Testis (tissue), 2 donors: ENCODE results near the gene RAD23A.

Experiments used
- POLR2A ChIP-seq: fragments of 450-650 bp; IDR thresholded peaks from one replicate; pipeline ENCODE4 v1.6.1; 2017; ENCODE audit warnings: antibody characterized with exemption, mild to moderate bottlenecking, moderate library complexity
- TF ChIP-seq, protein P1 (sequence below), 3 experiments: fragments of 450-650 bp in 2 of 3; fragments of 200-600 bp in 1 of 3; sonication (generic) in 1 of 3; IDR thresholded peaks; one replicate each; pipeline ENCODE4 v1.5.1; 2016 to 2019; ENCODE audit warnings: antibody characterized with exemption in 3 of 3, mild to moderate bottlenecking in 2 of 3, moderate library complexity in 1 of 3

DNA sequence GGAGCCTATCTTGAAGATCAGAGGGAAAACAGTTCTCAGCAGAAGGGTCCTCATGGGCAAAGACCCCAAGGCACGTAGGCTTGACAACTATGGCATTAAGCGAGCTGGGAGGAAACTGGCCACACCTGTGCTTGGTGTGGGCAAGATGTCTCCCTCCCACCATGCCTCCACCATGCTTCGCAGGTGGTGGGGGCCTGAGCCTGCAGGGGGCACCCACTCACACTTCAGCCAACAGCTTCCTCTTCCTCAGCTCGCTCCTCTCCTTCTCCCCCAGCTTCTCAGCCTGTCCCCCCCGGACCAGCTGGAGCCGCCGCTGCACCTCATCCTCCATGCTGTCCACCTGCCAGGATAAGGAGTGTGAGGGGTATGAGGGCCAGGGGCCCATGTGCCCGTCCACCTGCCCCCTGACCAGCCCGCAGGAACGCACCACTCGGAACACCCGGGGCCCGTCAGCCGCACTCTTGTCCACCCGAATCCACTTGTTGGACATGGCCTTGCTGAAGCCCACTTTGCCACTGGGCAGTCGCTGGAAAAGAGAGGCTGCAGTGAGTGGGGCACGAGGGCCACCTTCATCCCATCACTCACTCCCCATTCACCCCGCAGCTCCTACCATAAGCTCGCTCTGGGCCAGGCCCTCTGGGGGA is 15.5 kb upstream of the RAD23A start:
- no peak for TF ChIP-seq POLR2A
- TF ChIP-seq, protein P1, sequence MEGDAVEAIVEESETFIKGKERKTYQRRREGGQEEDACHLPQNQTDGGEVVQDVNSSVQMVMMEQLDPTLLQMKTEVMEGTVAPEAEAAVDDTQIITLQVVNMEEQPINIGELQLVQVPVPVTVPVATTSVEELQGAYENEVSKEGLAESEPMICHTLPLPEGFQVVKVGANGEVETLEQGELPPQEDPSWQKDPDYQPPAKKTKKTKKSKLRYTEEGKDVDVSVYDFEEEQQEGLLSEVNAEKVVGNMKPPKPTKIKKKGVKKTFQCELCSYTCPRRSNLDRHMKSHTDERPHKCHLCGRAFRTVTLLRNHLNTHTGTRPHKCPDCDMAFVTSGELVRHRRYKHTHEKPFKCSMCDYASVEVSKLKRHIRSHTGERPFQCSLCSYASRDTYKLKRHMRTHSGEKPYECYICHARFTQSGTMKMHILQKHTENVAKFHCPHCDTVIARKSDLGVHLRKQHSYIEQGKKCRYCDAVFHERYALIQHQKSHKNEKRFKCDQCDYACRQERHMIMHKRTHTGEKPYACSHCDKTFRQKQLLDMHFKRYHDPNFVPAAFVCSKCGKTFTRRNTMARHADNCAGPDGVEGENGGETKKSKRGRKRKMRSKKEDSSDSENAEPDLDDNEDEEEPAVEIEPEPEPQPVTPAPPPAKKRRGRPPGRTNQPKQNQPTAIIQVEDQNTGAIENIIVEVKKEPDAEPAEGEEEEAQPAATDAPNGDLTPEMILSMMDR (IDR thresholded peaks at IDR 0.05): no peak
